Activated CD4-positive, alpha-beta T cell treated with anti-CD3 and anti-CD28 coated beads, Interleukin-2, amount 50 U/mL, for 48 hours (primary cell): Measurements from ENCODE around the gene FBXO15.

ENCODE experiments used
- DNase-seq, 2 experiments: peaks; one replicate each; pipeline ENCODE4 v3.0.0-alpha.2; 2020

FBXO15 gene

GRCh38 chr18:74153377-74153776 lies 5.7 kb upstream of the FBXO15 start:
- no peak for DNase-seq

GRCh38 chr18:74152857-74153256 lies 5.2 kb upstream of the FBXO15 start:
- no peak for DNase-seq

- DNase-seq = no peak
Observed at GRCh38 chr18:74152270-74152669, 4.6 kb upstream of the FBXO15 start.

GRCh38 chr18:74149878-74150277 lies 2.2 kb upstream of the FBXO15 start:
- DNase-seq = no peak

- DNase-seq = peak in 1 of 2 experiments; percentile 9
Observed at GRCh38 chr18:74148543-74149070, 973 bp upstream of the FBXO15 start.

- no peak for DNase-seq
Observed at GRCh38 chr18:74147491-74147778, 199 bp downstream of the FBXO15 start.

GRCh38 chr18:74146756-74147155 lies 878 bp downstream of the FBXO15 start:
- no peak for DNase-seq

- no peak for DNase-seq
Observed at GRCh38 chr18:74142252-74142651, 5.4 kb downstream of the FBXO15 start.

- no peak for DNase-seq
Observed at GRCh38 chr18:74141667-74142066, 6.0 kb downstream of the FBXO15 start.

GRCh38 chr18:74140582-74140981 lies 7.1 kb downstream of the FBXO15 start:
- DNase-seq = no peak

- DNase-seq = peak; percentile 29 to 51
Observed at GRCh38 chr18:74139888-74140287, 7.7 kb downstream of the FBXO15 start.

- no peak for DNase-seq
Observed at GRCh38 chr18:74139411-74139810, 8.2 kb downstream of the FBXO15 start.

GRCh38 chr18:74137920-74138538 lies 9.6 kb downstream of the FBXO15 start:
- DNase-seq = no peak

- DNase-seq = no peak
Observed at GRCh38 chr18:74132201-74132600, 15.4 kb downstream of the FBXO15 start.

GRCh38 chr18:74131124-74131523 lies 16.5 kb downstream of the FBXO15 start:
- no peak for DNase-seq

GRCh38 chr18:74128159-74128558 lies 19.5 kb downstream of the FBXO15 start:
- DNase-seq = no peak

- no peak for DNase-seq
Observed at GRCh38 chr18:74126684-74127655, 20.7 kb downstream of the FBXO15 start.

GRCh38 chr18:74124642-74125041 lies 23.0 kb downstream of the FBXO15 start:
- no peak for DNase-seq

- no peak for DNase-seq
Observed at GRCh38 chr18:74123200-74123599, 24.4 kb downstream of the FBXO15 start.

GRCh38 chr18:74116633-74117554 lies 30.7 kb downstream of the FBXO15 start:
- peak in 1 of 2 experiments; percentile 32 for DNase-seq

GRCh38 chr18:74115046-74115445 lies 32.6 kb downstream of the FBXO15 start:
- DNase-seq = no peak

- DNase-seq = no peak
Observed at GRCh38 chr18:74114116-74114515, 33.5 kb downstream of the FBXO15 start.

- DNase-seq = no peak
Observed at GRCh38 chr18:74113711-74114110, 33.9 kb downstream of the FBXO15 start.
